K562 (cell line): ENCODE results near the gene OFD1. TPM values are rescaled to one million over a fixed set of nuclear protein-coding genes. Genes with fewer than 3 reads are reported as not detected.
A peak's percentile ranks its signal among the peaks of the same experiment; 100 is the strongest.

Experiments used
- ATAC-seq: fragments of 200-7000 bp; cut with Tn5 transposase; 3 replicates; pipeline ENCODE4 v1.9.1; 2020; ENCODE audit warnings: moderate library complexity
- BruUV-seq: library from RNA; stranded (reverse); fragments of 400-500 nt; replicated peaks from 2 replicates; lab custom pipeline; 2021; lab: Mats Ljungman, UMichigan
- CTCF ChIA-PET: fragments of 300-600 bp; formaldehyde crosslinking; extraction: SDS; loops from one replicate; lab custom pipeline; 2021; ENCODE audit warnings: low intra/inter-chr PET ratio; lab: Yijun Ruan, JAX
- POLR2A ChIA-PET: fragments of 300-600, 350-650 bp; sonication (Branson Sonifier 250); formaldehyde crosslinking; extraction: SDS; loops from one replicate; lab custom pipeline; 2021; ENCODE audit warnings: antibody characterized with exemption, inconsistent platforms; lab: Yijun Ruan, JAX
- DNase-seq, 4 experiments: peaks; one replicate each; pipeline versions ENCODE4 v3.0.0 to v3.0.0-alpha.2; 2011 to 2018; ENCODE audit warnings: low spot score in 3 of 4, mixed read lengths in 3 of 4; ENCODE audit errors: extremely low read depth in 1 of 4
- FAIRE-seq: peaks from 2 replicates; lab custom pipeline; 2011; peaks lifted over from hg19 to GRCh38; lab: Jason Lieb, UNC
- H2AFZ ChIP-seq: 2 replicates; pipeline ENCODE4 v1.6.0; 2011; ENCODE audit warnings: low read depth, low read length, control low read depth, inconsistent platforms
- H3K27ac ChIP-seq: fragments of 200-600 bp; 3 replicates; pipeline ENCODE4 v1.8.0; 2011; ENCODE audit warnings: low read depth, mild to moderate bottlenecking, control low read depth, inconsistent platforms, low read length, moderate library complexity, mixed read lengths; ENCODE audit errors: extremely low read depth
- H3K27me3 ChIP-seq, 2 experiments: fragments of 300-600 bp in 1 of 2; 2 replicates in 1 of 2; 3 replicates in 1 of 2; pipeline versions ENCODE4 v1.6.0 to v1.8.0; 2011; ENCODE audit warnings: inconsistent platforms in 2 of 2, low read length in 2 of 2, mild to moderate bottlenecking in 1 of 2, mixed read lengths in 1 of 2, moderate library complexity in 1 of 2; ENCODE audit not compliant: control insufficient read depth in 2 of 2, insufficient read depth in 2 of 2
- H3K36me3 ChIP-seq: fragments of 300-600 bp; 3 replicates; pipeline ENCODE4 v1.8.0; 2011; ENCODE audit warnings: mild to moderate bottlenecking, low read length, inconsistent platforms; ENCODE audit not compliant: control insufficient read depth, insufficient read depth
- H3K4me1 ChIP-seq, 2 experiments: fragments of 200-600 bp in 1 of 2; replicated peaks in 1 of 2; 2 replicates in 1 of 2; 3 replicates in 1 of 2; pipeline versions ENCODE4 v1.5.1 to v1.8.0; 2011; ENCODE audit warnings: inconsistent platforms in 2 of 2, low read length in 2 of 2, mild to moderate bottlenecking in 1 of 2, mixed read lengths in 1 of 2, moderate library complexity in 1 of 2; ENCODE audit not compliant: control insufficient read depth in 2 of 2, insufficient read depth in 2 of 2
- H3K4me2 ChIP-seq: 2 replicates; pipeline ENCODE4 v1.6.1; 2011; ENCODE audit warnings: low read length, control low read depth, inconsistent platforms, mixed read lengths; ENCODE audit not compliant: insufficient read depth
- H3K4me3 ChIP-seq: fragments of 200-600 bp; sonication (generic), shearing (Covaris generic); 2 replicates; pipeline ENCODE4 v1.5.1; 2016; ENCODE audit warnings: control low read depth, inconsistent platforms
- H3K79me2 ChIP-seq: fragments of 200-600 bp; 3 replicates; pipeline ENCODE4 v1.8.0; 2011; ENCODE audit warnings: low read length, inconsistent platforms; ENCODE audit not compliant: control insufficient read depth, insufficient read depth
- H3K9ac ChIP-seq, 2 experiments: 2 replicates each; pipeline versions ENCODE4 v1.6.0 to v1.6.1; 2011; ENCODE audit warnings: low read depth in 2 of 2, low read length in 2 of 2, control low read depth in 1 of 2, inconsistent platforms in 1 of 2, mild to moderate bottlenecking in 1 of 2, mixed read lengths in 1 of 2; ENCODE audit not compliant: insufficient read depth in 1 of 2
- H3K9me1 ChIP-seq: one replicate; pipeline ENCODE4 v1.6.0; 2011; ENCODE audit warnings: inconsistent platforms, mild to moderate bottlenecking, low read length, moderate library complexity; ENCODE audit not compliant: control insufficient read depth, insufficient read depth
- H3K9me3 ChIP-seq: replicated peaks from 2 replicates; pipeline ENCODE4 v1.5.1; 2011; ENCODE audit warnings: low read depth, low read length, inconsistent platforms; ENCODE audit not compliant: control insufficient read depth, insufficient read depth
- H4K20me1 ChIP-seq: replicated peaks from 2 replicates; pipeline ENCODE4 v1.6.1; 2011; ENCODE audit warnings: low read length, inconsistent platforms, mixed read lengths; ENCODE audit not compliant: control insufficient read depth, insufficient read depth
- NR3C1 ChIP-seq: sonication (generic); formaldehyde crosslinking; IDR thresholded peaks from 2 replicates; pipeline ENCODE4 v1.8.1; 2022; ENCODE audit warnings: missing genetic modification reagents
- in situ Hi-C: fragments of 300-500 bp; cut with MboI; formaldehyde crosslinking; loops from 4 replicates; pipeline ENCODE4 v1.15.0; 2018; ENCODE audit warnings: inconsistent platforms, mixed read lengths
- intact Hi-C: fragments of 100-400 bp; cut with micrococcal nuclease; formaldehyde crosslinking; loops from 2 replicates; pipeline ENCODE4 v1.14.2; 2022
- polyA plus RNA-seq, 8 experiments: library from polyadenylated mRNA; depleted of rRNA in 4 of 8; stranded (reverse) in 5 of 8; unstranded in 3 of 8; fragments of >200 nt; fragmentation: Nextera tagmentation in 2 of 8; fragmentation: Illumina TruSeq in 1 of 8; extraction: Ambion mirVana in 2 of 8; extraction: Trizol in 1 of 8; gene quantifications; 2 replicates each; pipeline versions ENCODE4 v1.2.1 to v1.2.3, GENCODE V29; 2011 to 2014; ENCODE audit warnings: inconsistent platforms in 1 of 8, missing spikeins in 1 of 8
- total RNA-seq, 7 experiments: library from RNA; depleted of rRNA in 6 of 7; stranded (reverse); fragments of >200 nt in 6 of 7; fragmentation: Illumina TruSeq in 2 of 7; extraction: Trizol in 2 of 7; gene quantifications; 2 replicates each; pipeline versions ENCODE4 v1.2.1 to v1.2.3, GENCODE V29; 2011 to 2021; ENCODE audit warnings: low replicate concordance in 1 of 7
- TF ChIP-seq, protein P1 (sequence below): fragments of 250-450 bp; sonication (Bioruptor Pico); IDR thresholded peaks from 2 replicates; pipeline ENCODE4 v1.5.0; 2021; ENCODE audit warnings: mild to moderate bottlenecking, borderline replicate concordance
- TF ChIP-seq, protein P2 (sequence below), 2 experiments: IDR thresholded peaks in 1 of 2; conservative IDR thresholded peaks in 1 of 2; 2 replicates each; pipeline ENCODE4 v1.6.1; 2016; ENCODE audit warnings: low read depth in 2 of 2, mild to moderate bottlenecking in 1 of 2, missing compliant biosample characterization in 1 of 2, missing genetic modification characterization in 1 of 2, moderate library complexity in 1 of 2

Gene OFD1
- total and polyA plus RNA-seq, 9 of the 15 experiments (the other 6 are each of a cell fraction or from before 2014, with no cell fraction given): 22.0 to 49.1 (median 30.2) TPM

DNA sequence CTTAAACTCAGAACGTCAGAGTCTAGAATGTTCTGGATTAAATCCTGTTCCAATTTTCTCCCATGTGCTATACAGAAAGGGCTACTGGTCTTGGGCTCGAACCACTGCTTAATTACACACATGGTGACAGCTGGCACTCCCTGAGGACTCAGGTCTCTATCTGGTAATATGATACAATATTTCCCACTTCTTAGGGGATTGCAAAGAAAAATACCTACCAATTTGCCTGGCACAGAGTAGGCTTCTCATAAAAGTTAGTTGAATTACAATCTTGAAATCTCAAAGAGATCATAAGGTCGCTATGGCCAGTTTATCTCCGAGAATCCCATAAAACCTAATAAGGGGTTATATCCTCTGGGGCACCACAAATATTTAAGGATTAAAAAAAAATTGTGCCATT lies 73.7 kb downstream of the OFD1 start (continued):
- TF ChIP-seq NR3C1: no peak
- TF ChIP-seq, all 486 proteins: peak for 0

- H2AFZ ChIP-seq: no peak overlapping the region
- H3K4me1 ChIP-seq: no peaks in the 10 kb centered on the region
- H3K36me3 ChIP-seq: no peaks in the 10 kb centered on the region
- no peaks in the 10 kb centered on the region for H3K9me1 ChIP-seq
- no peak overlapping the region for H3K4me2 ChIP-seq
- no peaks in the 10 kb centered on the region for H4K20me1 ChIP-seq
- intact Hi-C loops: no loop called here
- DNase-seq: no peak
- no peak for ATAC-seq
- H3K79me2 ChIP-seq: no peaks in the 10 kb centered on the region
- TF ChIP-seq, protein P1, sequence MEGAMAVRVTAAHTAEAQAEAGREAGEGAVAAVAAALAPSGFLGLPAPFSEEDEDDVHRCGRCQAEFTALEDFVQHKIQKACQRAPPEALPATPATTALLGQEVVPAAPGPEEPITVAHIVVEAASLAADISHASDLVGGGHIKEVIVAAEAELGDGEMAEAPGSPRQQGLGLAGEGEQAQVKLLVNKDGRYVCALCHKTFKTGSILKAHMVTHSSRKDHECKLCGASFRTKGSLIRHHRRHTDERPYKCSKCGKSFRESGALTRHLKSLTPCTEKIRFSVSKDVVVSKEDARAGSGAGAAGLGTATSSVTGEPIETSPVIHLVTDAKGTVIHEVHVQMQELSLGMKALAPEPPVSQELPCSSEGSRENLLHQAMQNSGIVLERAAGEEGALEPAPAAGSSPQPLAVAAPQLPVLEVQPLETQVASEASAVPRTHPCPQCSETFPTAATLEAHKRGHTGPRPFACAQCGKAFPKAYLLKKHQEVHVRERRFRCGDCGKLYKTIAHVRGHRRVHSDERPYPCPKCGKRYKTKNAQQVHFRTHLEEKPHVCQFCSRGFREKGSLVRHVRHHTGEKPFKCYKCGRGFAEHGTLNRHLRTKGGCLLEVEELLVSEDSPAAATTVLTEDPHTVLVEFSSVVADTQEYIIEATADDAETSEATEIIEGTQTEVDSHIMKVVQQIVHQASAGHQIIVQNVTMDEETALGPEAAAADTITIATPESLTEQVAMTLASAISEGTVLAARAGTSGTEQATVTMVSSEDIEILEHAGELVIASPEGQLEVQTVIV (CRISPR knock-in tag): no peak
- TF ChIP-seq, protein P2, sequence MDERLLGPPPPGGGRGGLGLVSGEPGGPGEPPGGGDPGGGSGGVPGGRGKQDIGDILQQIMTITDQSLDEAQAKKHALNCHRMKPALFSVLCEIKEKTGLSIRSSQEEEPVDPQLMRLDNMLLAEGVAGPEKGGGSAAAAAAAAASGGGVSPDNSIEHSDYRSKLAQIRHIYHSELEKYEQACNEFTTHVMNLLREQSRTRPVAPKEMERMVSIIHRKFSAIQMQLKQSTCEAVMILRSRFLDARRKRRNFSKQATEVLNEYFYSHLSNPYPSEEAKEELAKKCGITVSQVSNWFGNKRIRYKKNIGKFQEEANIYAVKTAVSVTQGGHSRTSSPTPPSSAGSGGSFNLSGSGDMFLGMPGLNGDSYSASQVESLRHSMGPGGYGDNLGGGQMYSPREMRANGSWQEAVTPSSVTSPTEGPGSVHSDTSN (CRISPR knock-in tag; IDR thresholded peaks at IDR 0.05; ENCODE audit: low read depth): no peak
- TF ChIP-seq, protein P2 (tag; conservative IDR thresholded peaks at IDR 0.05; ENCODE audit: low read depth): peak; percentile 33; the same call in 1 of the 2 replicates
- TF ChIP-seq, all 486 proteins: peak for 1
- in situ Hi-C loops: no loop called here
- no peak overlapping the region for H3K27ac ChIP-seq
- no peaks in the 10 kb centered on the region for H3K9me3 ChIP-seq
- no TSS peak for BruUV-seq
- POLR2A ChIA-PET: interaction anchor here (0.7 kb wide), 1 partner anchor 15 kb away, joined by 4 read pairs; no protein-coding TSS in a partner anchor
- no peak for FAIRE-seq
- peaks cover 0 to 7% of the 10 kb centered on the region in 2 experiments; a peak in 2 of 5 replicates for H3K27me3 ChIP-seq
- CTCF ChIA-PET: no interaction called here
- no peak overlapping the region for H3K4me3 ChIP-seq
- H3K9ac ChIP-seq: no peak overlapping the region
Observed at GRCh38 chrX:13808865-13809264, 74.3 kb downstream of the OFD1 start.
